Neuronal stem cell (in vitro differentiated cells): ENCODE data around the gene CCDC59.

Source experiments
- DNase-seq: peaks from one replicate; pipeline ENCODE4 v3.0.0-alpha.2; 2013; ENCODE audit warnings: low spot score
- H2AFZ ChIP-seq: one replicate; pipeline ENCODE4 v1.6.1; 2013; ENCODE audit warnings: mild to moderate bottlenecking, low read length, inconsistent platforms
- H2AK5ac ChIP-seq: 2 replicates; pipeline ENCODE4 v1.6.1; 2013; ENCODE audit warnings: low read depth, mild to moderate bottlenecking, inconsistent platforms, low read length, moderate library complexity, mixed read lengths
- H2BK120ac ChIP-seq: 2 replicates; pipeline ENCODE4 v1.6.1; 2013; ENCODE audit warnings: low read depth, mild to moderate bottlenecking, inconsistent platforms, low read length, moderate library complexity, mixed read lengths
- H2BK12ac ChIP-seq: one replicate; pipeline ENCODE4 v1.6.1; 2013; ENCODE audit warnings: low read length, inconsistent platforms
- H2BK15ac ChIP-seq: 2 replicates; pipeline ENCODE4 v1.6.1; 2013; ENCODE audit warnings: mild to moderate bottlenecking, low read length, inconsistent platforms, mixed read lengths
- H2BK5ac ChIP-seq: one replicate; pipeline ENCODE4 v1.6.1; 2013; ENCODE audit warnings: inconsistent platforms, mild to moderate bottlenecking, low read length, moderate library complexity
- H3K14ac ChIP-seq: one replicate; pipeline ENCODE4 v1.6.1; 2013; ENCODE audit warnings: low read length, inconsistent platforms
- H3K18ac ChIP-seq: 2 replicates; pipeline ENCODE4 v1.6.1; 2013; ENCODE audit warnings: low read length, inconsistent platforms
- H3K23ac ChIP-seq: 2 replicates; pipeline ENCODE4 v1.6.1; 2013; ENCODE audit warnings: low read depth, mild to moderate bottlenecking, mixed read lengths, low read length, inconsistent platforms; ENCODE audit not compliant: poor library complexity
- H3K27ac ChIP-seq: replicated peaks from 3 replicates; pipeline ENCODE4 v1.5.1; 2013; ENCODE audit warnings: low read length, inconsistent platforms
- H3K27me3 ChIP-seq, 3 experiments: 2 replicates each; pipeline ENCODE4 v1.6.1; 2013; ENCODE audit warnings: low read length in 3 of 3, mild to moderate bottlenecking in 2 of 3, inconsistent platforms in 1 of 3, low read depth in 1 of 3, mixed read lengths in 1 of 3, moderate library complexity in 1 of 3; ENCODE audit not compliant: control insufficient read depth in 3 of 3, insufficient read depth in 3 of 3
- H3K36me3 ChIP-seq, 2 donors: replicated peaks in 1 of 2; 2 replicates each; pipeline ENCODE4 v1.6.1; 2013; ENCODE audit warnings: low read length in 2 of 2; ENCODE audit not compliant: control insufficient read depth in 2 of 2, insufficient read depth in 2 of 2
- H3K4ac ChIP-seq: 2 replicates; pipeline ENCODE4 v1.6.1; 2013; ENCODE audit warnings: inconsistent platforms, mild to moderate bottlenecking, low read length, moderate library complexity
- H3K4me1 ChIP-seq, 2 donors: 1 replicate in 1 of 2; 2 replicates in 1 of 2; pipeline ENCODE4 v1.6.1; 2013; ENCODE audit warnings: low read length in 2 of 2, low read depth in 1 of 2; ENCODE audit not compliant: control insufficient read depth in 2 of 2, insufficient read depth in 1 of 2
- H3K4me2 ChIP-seq: one replicate; pipeline ENCODE4 v1.6.1; 2013; ENCODE audit warnings: mild to moderate bottlenecking, low read length, inconsistent platforms; ENCODE audit not compliant: insufficient read depth, poor library complexity, severe bottlenecking
- H3K4me3 ChIP-seq, 2 donors: 2 replicates each; pipeline ENCODE4 v1.5.1; 2013; ENCODE audit warnings: low read length in 2 of 2, mild to moderate bottlenecking in 2 of 2, inconsistent platforms in 1 of 2, moderate library complexity in 1 of 2
- H3K79me1 ChIP-seq: one replicate; pipeline ENCODE4 v1.6.1; 2013; ENCODE audit warnings: low read depth, mild to moderate bottlenecking, inconsistent platforms, low read length, moderate library complexity
- H3K9ac ChIP-seq: one replicate; pipeline ENCODE4 v1.6.1; 2013; ENCODE audit warnings: mild to moderate bottlenecking, low read depth, low read length, inconsistent platforms; ENCODE audit not compliant: poor library complexity
- H3K9me3 ChIP-seq, 2 donors: replicated peaks in 1 of 2; 2 replicates each; pipeline versions ENCODE3 to v1.6.1; 2013; ENCODE audit warnings: low read length in 2 of 2, mild to moderate bottlenecking in 2 of 2, inconsistent platforms in 1 of 2, low read depth in 1 of 2, mixed read lengths in 1 of 2, moderate library complexity in 1 of 2; ENCODE audit not compliant: control insufficient read depth in 2 of 2, insufficient read depth in 1 of 2
- H4K8ac ChIP-seq: one replicate; pipeline ENCODE4 v1.6.1; 2013; ENCODE audit warnings: low read depth, mild to moderate bottlenecking, inconsistent platforms, low read length, moderate library complexity
- H4K91ac ChIP-seq: one replicate; pipeline ENCODE4 v1.6.1; 2013; ENCODE audit warnings: low read length, low read depth, mild to moderate bottlenecking, inconsistent platforms; ENCODE audit not compliant: poor library complexity
- WGBS, 2 donors: extraction: QIAGEN DNeasy Blood & Tissue Kit; methylation state at CpG; one replicate each; pipeline ENCODE4 v1.1.7; 2013; ENCODE audit warnings: missing lambda C conversion rate in 2 of 2, mixed read lengths in 1 of 2; ENCODE audit not compliant: insufficient read length in 2 of 2, insufficient replicate concordance in 1 of 2; ENCODE audit errors: extremely low coverage in 2 of 2; 5-methylcytosine and 5-hydroxymethylcytosine counted together

The CCDC59 gene

GRCh38 chr12:82350161-82350560, 8.0 kb downstream of the CCDC59 start:
- Histone ChIP-seq H3K18ac (no peak overlapping the region), H4K8ac (no peak overlapping the region), H2AK5ac (no peak overlapping the region), H3K36me3 (peaks cover 4 to 48% of the 10 kb centered on the region in 2 donors), H3K9ac (no peak overlapping the region), H3K23ac (no peak overlapping the region), H3K27me3 (no peaks in the 10 kb centered on the region), H3K79me1 (no peaks in the 10 kb centered on the region), H3K4me2 (no peak overlapping the region), H3K4me1 (no peaks in the 10 kb centered on the region), H3K9me3 (no peaks in the 10 kb centered on the region), H3K14ac (no peak overlapping the region), H4K91ac (no peak overlapping the region), H2BK12ac (no peak overlapping the region), H3K27ac (no peak overlapping the region), H3K4me3 (no peak overlapping the region), H2AFZ (no peak overlapping the region), H2BK120ac (no peak overlapping the region), H2BK5ac (no peak overlapping the region), H2BK15ac (no peak overlapping the region), H3K4ac (no peak overlapping the region)
- no CpG with 5 or more reads among the region's 3 CpGs for WGBS, 2 donors
- no peak for DNase-seq

GRCh38 chr12:82329508-82329907, 28.7 kb downstream of the CCDC59 start:
- H3K4me2 ChIP-seq: peak overlapping the region; percentile 25
- no peak overlapping the region for H3K4ac ChIP-seq
- H3K27ac ChIP-seq: peak overlapping the region; percentile 34
- H3K4me1 ChIP-seq: peaks cover 3 to 12% of the 10 kb centered on the region in 2 donors
- H3K27me3 ChIP-seq: no peaks in the 10 kb centered on the region
- H2AFZ ChIP-seq: peak overlapping the region; percentile 11
- H3K4me3 ChIP-seq: no peak overlapping the region
- H2AK5ac ChIP-seq: no peak overlapping the region
- H2BK120ac ChIP-seq: no peak overlapping the region
- peak; percentile 41 for DNase-seq
- H3K18ac ChIP-seq: no peak overlapping the region
- H3K23ac ChIP-seq: no peak overlapping the region
- no peak overlapping the region for H2BK12ac ChIP-seq
- WGBS, 2 donors: no CpG with 5 or more reads among the region's 1 CpG
- H3K36me3 ChIP-seq: no peaks in the 10 kb centered on the region
- no peaks in the 10 kb centered on the region for H3K9me3 ChIP-seq
- H4K8ac ChIP-seq: no peak overlapping the region
- H2BK15ac ChIP-seq: no peak overlapping the region
- H4K91ac ChIP-seq: no peak overlapping the region
- H3K9ac ChIP-seq: no peak overlapping the region
- H2BK5ac ChIP-seq: no peak overlapping the region
- no peak overlapping the region for H3K14ac ChIP-seq
- H3K79me1 ChIP-seq: no peaks in the 10 kb centered on the region

- H3K27me3 ChIP-seq: no peaks in the 10 kb centered on the region
- no peaks in the 10 kb centered on the region for H3K36me3 ChIP-seq
- H3K4me1 ChIP-seq: peaks cover 3 to 12% of the 10 kb centered on the region in 2 donors
- H4K91ac ChIP-seq: no peak overlapping the region
- no peaks in the 10 kb centered on the region for H3K9me3 ChIP-seq
- WGBS, 2 donors: no CpG with 5 or more reads among the region's 1 CpG
- no peak overlapping the region for H2AFZ ChIP-seq
- H3K18ac ChIP-seq: no peak overlapping the region
- no peak overlapping the region for H4K8ac ChIP-seq
- no peak overlapping the region for H3K4me2 ChIP-seq
- no peak overlapping the region for H3K9ac ChIP-seq
- H2BK5ac ChIP-seq: no peak overlapping the region
- H2AK5ac ChIP-seq: no peak overlapping the region
- no peak overlapping the region for H2BK12ac ChIP-seq
- H3K14ac ChIP-seq: no peak overlapping the region
- no peaks in the 10 kb centered on the region for H3K79me1 ChIP-seq
- no peak overlapping the region for H3K4me3 ChIP-seq
- H3K27ac ChIP-seq: no peak overlapping the region
- H2BK120ac ChIP-seq: no peak overlapping the region
- H2BK15ac ChIP-seq: no peak overlapping the region
- no peak overlapping the region for H3K4ac ChIP-seq
- no peak for DNase-seq
- no peak overlapping the region for H3K23ac ChIP-seq
Observed at GRCh38 chr12:82327861-82328260, 30.3 kb downstream of the CCDC59 start.

GRCh38 chr12:82326905-82327503, 31.2 kb downstream of the CCDC59 start:
- peaks cover 3 to 12% of the 10 kb centered on the region in 2 donors for H3K4me1 ChIP-seq
- no peak overlapping the region for H2BK12ac ChIP-seq
- no peak overlapping the region for H2BK15ac ChIP-seq
- no peak overlapping the region for H2AK5ac ChIP-seq
- no CpG with 5 or more reads among the region's 1 CpG for WGBS, 2 donors
- no peak overlapping the region for H3K4me2 ChIP-seq
- no peak overlapping the region for H2BK5ac ChIP-seq
- H4K8ac ChIP-seq: no peak overlapping the region
- no peaks in the 10 kb centered on the region for H3K9me3 ChIP-seq
- H3K14ac ChIP-seq: no peak overlapping the region
- no peak overlapping the region for H3K18ac ChIP-seq
- no peak overlapping the region for H3K4me3 ChIP-seq
- H3K36me3 ChIP-seq: no peaks in the 10 kb centered on the region
- no peaks in the 10 kb centered on the region for H3K79me1 ChIP-seq
- H3K9ac ChIP-seq: no peak overlapping the region
- no peak overlapping the region for H2BK120ac ChIP-seq
- H3K4ac ChIP-seq: no peak overlapping the region
- H3K23ac ChIP-seq: no peak overlapping the region
- no peak for DNase-seq
- H4K91ac ChIP-seq: no peak overlapping the region
- H2AFZ ChIP-seq: no peak overlapping the region
- no peaks in the 10 kb centered on the region for H3K27me3 ChIP-seq
- H3K27ac ChIP-seq: no peak overlapping the region
